MM.1S (cell line): Measurements from ENCODE around the gene RAC3.

Experiments
- EZH2 ChIP-seq: fragments of 300-600 bp; sonication (generic); optimal IDR thresholded peaks from 2 replicates; pipeline ENCODE3; 2017; ENCODE audit warnings: low read depth, mild to moderate bottlenecking, antibody characterized with exemption, low read length, mixed read lengths
- EZH2phosphoT487 ChIP-seq: fragments of 300-600 bp; sonication (generic); IDR thresholded peaks from 2 replicates; pipeline ENCODE4 v1.6.1; 2018; ENCODE audit warnings: antibody characterized with exemption, low read length
- TF ChIP-seq, protein P1 (sequence below): fragments of 300-600 bp; sonication (generic); IDR thresholded peaks from 2 replicates; pipeline ENCODE4 v1.5.1; 2016; ENCODE audit warnings: antibody characterized with exemption, low read length, mixed read lengths

DNA sequence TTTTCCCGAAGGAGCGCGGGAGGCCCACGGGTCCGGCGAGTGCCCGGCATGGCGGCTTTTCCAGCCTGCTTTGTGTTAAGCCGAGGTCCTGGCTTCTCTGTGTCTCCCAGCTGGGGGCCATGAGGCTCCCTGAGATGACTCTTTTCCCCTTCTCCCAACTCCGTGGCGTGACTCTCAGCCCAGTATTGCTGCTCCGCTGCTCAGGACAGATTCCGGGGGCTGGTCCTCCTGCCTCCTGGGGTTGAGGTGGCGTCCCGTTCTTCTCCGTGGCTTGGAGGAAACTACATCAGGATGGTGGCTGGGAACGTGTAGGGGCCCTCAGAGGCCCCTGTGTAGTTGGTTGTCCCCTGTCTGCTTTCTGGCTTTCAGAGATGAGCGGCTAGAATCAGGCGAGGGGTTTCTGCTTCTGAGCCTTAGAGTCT, 21.2 kb downstream of the RAC3 start:
- TF ChIP-seq, protein P1, sequence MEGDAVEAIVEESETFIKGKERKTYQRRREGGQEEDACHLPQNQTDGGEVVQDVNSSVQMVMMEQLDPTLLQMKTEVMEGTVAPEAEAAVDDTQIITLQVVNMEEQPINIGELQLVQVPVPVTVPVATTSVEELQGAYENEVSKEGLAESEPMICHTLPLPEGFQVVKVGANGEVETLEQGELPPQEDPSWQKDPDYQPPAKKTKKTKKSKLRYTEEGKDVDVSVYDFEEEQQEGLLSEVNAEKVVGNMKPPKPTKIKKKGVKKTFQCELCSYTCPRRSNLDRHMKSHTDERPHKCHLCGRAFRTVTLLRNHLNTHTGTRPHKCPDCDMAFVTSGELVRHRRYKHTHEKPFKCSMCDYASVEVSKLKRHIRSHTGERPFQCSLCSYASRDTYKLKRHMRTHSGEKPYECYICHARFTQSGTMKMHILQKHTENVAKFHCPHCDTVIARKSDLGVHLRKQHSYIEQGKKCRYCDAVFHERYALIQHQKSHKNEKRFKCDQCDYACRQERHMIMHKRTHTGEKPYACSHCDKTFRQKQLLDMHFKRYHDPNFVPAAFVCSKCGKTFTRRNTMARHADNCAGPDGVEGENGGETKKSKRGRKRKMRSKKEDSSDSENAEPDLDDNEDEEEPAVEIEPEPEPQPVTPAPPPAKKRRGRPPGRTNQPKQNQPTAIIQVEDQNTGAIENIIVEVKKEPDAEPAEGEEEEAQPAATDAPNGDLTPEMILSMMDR, result no peak
- TF ChIP-seq EZH2 (no peak), EZH2phosphoT487 (no peak)
